T-cell (primary cell): ENCODE results near the gene RPA1. TPM values are rescaled to one million over a fixed set of nuclear protein-coding genes. Genes with fewer than 3 reads are reported as not detected.

ENCODE experiments used
- ATAC-seq, 4 experiments: fragments of 200-7000 bp in 3 of 4; fragments of 150-1000 bp in 1 of 4; cut with Tn5 transposase; replicated peaks in 1 of 4; 1 replicate in 3 of 4; 2 replicates in 1 of 4; pipeline ENCODE4 v1.10.0; 2021; ENCODE audit warnings: moderate library complexity in 3 of 4, mild to moderate bottlenecking in 2 of 4, moderate number of reproducible peaks in 1 of 4
- CTCF ChIA-PET, 2 donors: fragments of 300-600 bp; sonication (Branson Sonifier 250); formaldehyde crosslinking; loops; one replicate each; lab custom pipeline; 2022; ENCODE audit warnings: antibody characterized with exemption in 2 of 2; lab: Charles Lee
- POLR2A ChIA-PET, 2 donors: fragments of 300-600 bp; sonication (Branson Sonifier 250); formaldehyde crosslinking; loops; one replicate each; lab custom pipeline; 2022; ENCODE audit warnings: antibody characterized with exemption in 2 of 2; lab: Charles Lee
- DNase-seq, 35 experiments: peaks; one replicate each; pipeline versions ENCODE4 v3.0.0 to v3.0.0-alpha.2; 2013 to 2023
- H3K27ac ChIP-seq: one replicate; pipeline ENCODE4 v1.5.1; 2013; ENCODE audit warnings: low read length
- H3K27me3 ChIP-seq, 2 experiments: replicated peaks in 1 of 2; 1 replicate in 1 of 2; 2 replicates in 1 of 2; pipeline versions ENCODE4 v1.6.1 to v1.7.0; 2013; ENCODE audit warnings: low read length in 1 of 2, mixed read lengths in 1 of 2; ENCODE audit not compliant: control insufficient read depth in 2 of 2, insufficient read depth in 2 of 2; ENCODE audit errors: extremely low read depth in 1 of 2
- H3K36me3 ChIP-seq, 2 donors: 1 replicate in 1 of 2; 2 replicates in 1 of 2; pipeline versions ENCODE4 v1.6.1 to v1.7.0; 2013; ENCODE audit warnings: low read length in 1 of 2; ENCODE audit not compliant: control insufficient read depth in 2 of 2, insufficient read depth in 1 of 2; ENCODE audit errors: extremely low read depth in 1 of 2
- H3K4me1 ChIP-seq, 2 experiments: 1 replicate in 1 of 2; 2 replicates in 1 of 2; pipeline versions ENCODE4 v1.6.1 to v1.7.0; 2013; ENCODE audit warnings: low read length in 2 of 2, mixed read lengths in 1 of 2; ENCODE audit not compliant: insufficient read depth in 2 of 2, control insufficient read depth in 1 of 2; ENCODE audit errors: extremely low read depth in 1 of 2
- H3K4me3 ChIP-seq, 2 donors: 1 replicate in 1 of 2; 2 replicates in 1 of 2; pipeline versions ENCODE4 v1.5.1 to v1.7.0; 2013; ENCODE audit warnings: mild to moderate bottlenecking in 2 of 2, low read length in 1 of 2, moderate library complexity in 1 of 2; ENCODE audit not compliant: control insufficient read depth in 1 of 2; ENCODE audit errors: extremely low read depth in 1 of 2
- H3K9me3 ChIP-seq: 2 replicates; pipeline ENCODE4 v1.7.0; 2013
- H3K27ac Mint-ChIP-seq, 2 donors: one replicate each; pipeline ENCODE4 v1.8.0; 2020 to 2021; ENCODE audit warnings: mild to moderate bottlenecking in 2 of 2, mixed read lengths in 2 of 2
- H3K27me3 Mint-ChIP-seq, 2 donors: one replicate each; pipeline ENCODE4 v1.8.0; 2021 to 2022; ENCODE audit warnings: mixed read lengths in 2 of 2
- H3K36me3 Mint-ChIP-seq: one replicate; pipeline ENCODE4 v1.8.0; 2021; ENCODE audit warnings: mixed read lengths
- H3K4me1 Mint-ChIP-seq, 3 donors: one replicate each; pipeline ENCODE4 v1.8.0; 2020 to 2022; ENCODE audit warnings: mixed read lengths in 3 of 3, mild to moderate bottlenecking in 1 of 3
- H3K4me3 Mint-ChIP-seq, 3 donors: one replicate each; pipeline ENCODE4 v1.8.0; 2020 to 2022; ENCODE audit warnings: mild to moderate bottlenecking in 3 of 3, mixed read lengths in 3 of 3, moderate library complexity in 3 of 3
- H3K9me3 Mint-ChIP-seq, 3 donors: one replicate each; pipeline ENCODE4 v1.8.0; 2020 to 2022; ENCODE audit warnings: mixed read lengths in 3 of 3
- WGBS: methylation state at CpG from one replicate; pipeline ENCODE4 v1.1.5; 2013; ENCODE audit warnings: missing lambda C conversion rate; ENCODE audit not compliant: insufficient coverage; 5-methylcytosine and 5-hydroxymethylcytosine counted together
- total RNA-seq, 35 experiments: library from RNA in 6 of 35; stranded (reverse) in 6 of 35; fragments of 120-200 nt in 1 of 35; gene quantifications; one replicate each; pipeline versions ENCODE4 v1.2.1 to v1.2.4 and lab custom pipeline; 2013 to 2026

Gene RPA1
- total RNA-seq, 5 donors from 2014 or later (not counting 1 experiment from before 2014, with no cell fraction given): 78.9 to 124 (median 107) TPM

DNA sequence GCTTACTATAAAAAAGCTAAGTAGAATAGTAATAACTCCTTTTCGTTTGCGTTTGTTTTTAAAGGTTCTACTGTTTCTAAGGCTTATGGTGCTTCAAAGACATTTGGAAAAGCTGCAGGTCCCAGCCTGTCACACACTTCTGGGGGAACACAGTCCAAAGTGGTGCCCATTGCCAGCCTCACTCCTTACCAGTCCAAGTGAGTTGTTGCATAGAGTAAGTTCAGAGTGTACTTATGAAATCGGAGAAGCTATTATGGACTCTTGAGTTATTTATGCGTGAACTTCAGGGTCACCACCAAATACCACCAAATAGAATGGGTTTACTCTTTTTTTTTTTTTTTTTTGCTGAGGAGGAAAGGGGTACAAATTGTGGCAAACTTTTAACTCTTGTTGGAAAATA is 45.8 kb downstream of the RPA1 start:
- DNase-seq: no peak
- H3K9me3 Mint-ChIP-seq: no peaks in the 10 kb centered on the region
- Histone ChIP-seq H3K9me3 (no peaks in the 10 kb centered on the region), H3K4me1 (peaks cover 30 to 31% of the 10 kb centered on the region in 2 experiments), H3K36me3 (peaks cover 2 to 57% of the 10 kb centered on the region in 2 donors), H3K27me3 (no peaks in the 10 kb centered on the region), H3K4me3 (no peak overlapping the region), H3K27ac (no peak overlapping the region)
- no peak for ATAC-seq
- H3K36me3 Mint-ChIP-seq: peaks cover 56% of the 10 kb centered on the region
- ChIA-PET CTCF (interaction anchor here in 1 of 2 donors (1.1 kb wide), 1 partner anchor 8 kb away, joined by 3 read pairs; no protein-coding TSS in a partner anchor), POLR2A (no interaction called here)
- H3K27me3 Mint-ChIP-seq: no peaks in the 10 kb centered on the region
- H3K27ac Mint-ChIP-seq: no peak overlapping the region
- H3K4me1 Mint-ChIP-seq: peaks cover 50 to 59% (median 50%) of the 10 kb centered on the region in 3 donors
- no CpG with 5 or more reads among the region's 4 CpGs for WGBS
- H3K4me3 Mint-ChIP-seq: no peak overlapping the region

DNA sequence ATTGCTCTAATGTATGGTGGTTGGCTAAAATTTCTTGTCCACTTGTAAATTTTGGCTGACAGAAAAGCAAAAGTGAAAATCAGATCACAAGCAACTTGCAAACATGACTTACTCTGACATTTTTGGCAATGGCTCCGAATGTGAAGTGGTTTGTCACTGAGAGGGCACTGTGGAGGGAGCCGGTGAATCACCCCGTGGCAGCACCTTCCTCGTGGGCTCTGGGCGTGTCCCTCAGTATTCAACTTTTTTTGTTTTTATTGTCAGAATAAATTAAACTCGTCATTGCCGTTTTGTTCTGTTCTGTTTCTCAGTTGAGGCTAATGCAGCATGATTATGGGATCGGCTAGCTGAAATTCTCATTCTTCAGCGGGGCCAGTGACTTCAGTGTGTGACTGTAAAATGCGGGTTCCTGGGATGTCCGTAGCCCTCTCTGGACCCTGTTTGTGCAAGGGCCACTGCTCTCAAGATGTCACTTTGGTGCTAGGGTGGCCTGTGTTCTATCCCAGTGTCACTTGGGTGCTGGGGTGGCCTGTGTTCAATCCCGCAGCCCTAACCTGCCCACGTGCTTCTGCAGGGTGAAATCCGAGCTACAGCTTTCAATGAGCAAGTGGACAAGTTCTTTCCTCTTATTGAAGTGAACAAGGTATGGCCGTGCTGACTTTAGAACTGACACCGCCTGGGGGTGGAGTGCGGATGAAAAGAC is 48.8 kb downstream of the RPA1 start:
- Mint-ChIP-seq H3K36me3 (peaks cover 63% of the 10 kb centered on the region), H3K4me3 (no peak overlapping the region), H3K27ac (peak overlapping the region in 1 of 2 donors; percentile 46), H3K27me3 (no peaks in the 10 kb centered on the region), H3K4me1 (peaks cover 20 to 30% (median 21%) of the 10 kb centered on the region in 3 donors), H3K9me3 (no peaks in the 10 kb centered on the region)
- peaks cover 13 to 80% of the 10 kb centered on the region in 2 donors for H3K36me3 ChIP-seq
- H3K9me3 ChIP-seq: no peaks in the 10 kb centered on the region
- CTCF ChIA-PET: no interaction called here
- ATAC-seq: no peak
- H3K27me3 ChIP-seq: no peaks in the 10 kb centered on the region
- DNase-seq: no peak
- H3K27ac ChIP-seq: no peak overlapping the region
- WGBS: 98% methylated on average over 12 of the region's 17 CpGs
- H3K4me1 ChIP-seq: peaks cover 6% of the 10 kb centered on the region in 2 experiments
- POLR2A ChIA-PET: no interaction called here
- no peak overlapping the region for H3K4me3 ChIP-seq

- no peaks in the 10 kb centered on the region for H3K9me3 ChIP-seq
- H3K36me3 Mint-ChIP-seq: peaks cover 70% of the 10 kb centered on the region
- no peak for DNase-seq
- peaks cover 28 to 91% of the 10 kb centered on the region in 2 donors for H3K36me3 ChIP-seq
- no peak for ATAC-seq
- H3K4me1 Mint-ChIP-seq: peaks cover 4 to 12% (median 6%) of the 10 kb centered on the region in 3 donors
- H3K9me3 Mint-ChIP-seq: no peaks in the 10 kb centered on the region
- H3K27ac Mint-ChIP-seq: no peak overlapping the region
- CTCF ChIA-PET: interaction anchor here (0.6 to 1.5 kb wide), 3 partner anchors 18 to 522 kb away, joined by 3 read pairs; no protein-coding TSS in a partner anchor
- POLR2A ChIA-PET: interaction anchor here (0.8 to 1.0 kb wide), 2 partner anchors 9 to 215 kb away, joined by 3 read pairs; no protein-coding TSS in a partner anchor
- no peaks in the 10 kb centered on the region for H3K27me3 ChIP-seq
- no peak overlapping the region for H3K27ac ChIP-seq
- no peaks in the 10 kb centered on the region for H3K27me3 Mint-ChIP-seq
- WGBS: 92% methylated on average over 11 of the region's 12 CpGs
- H3K4me3 Mint-ChIP-seq: no peak overlapping the region
- H3K4me3 ChIP-seq: no peak overlapping the region
- H3K4me1 ChIP-seq: no peaks in the 10 kb centered on the region
Measured at GRCh38 chr17:1880851-1881630, 51.2 kb downstream of the RPA1 start.

DNA sequence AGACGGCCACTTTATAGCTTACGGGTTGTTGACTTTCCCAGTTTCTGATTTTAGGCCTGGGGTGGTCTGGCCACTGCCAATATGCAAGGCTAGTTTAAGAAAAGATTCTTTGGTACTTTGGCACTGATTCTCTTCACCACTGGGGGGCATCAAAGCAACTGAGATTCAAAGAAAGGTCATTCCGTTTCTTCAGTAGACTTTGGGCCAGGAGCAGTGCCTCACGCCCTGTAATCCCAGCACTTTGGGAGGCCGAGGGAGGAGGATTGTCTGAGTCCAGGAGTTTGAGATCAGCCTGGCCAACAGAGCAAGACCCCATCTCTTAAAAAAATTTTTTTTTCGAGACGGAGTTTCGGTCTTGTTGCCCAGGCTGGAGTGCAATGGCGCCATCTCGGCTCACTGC is 53.0 kb downstream of the RPA1 start:
- Mint-ChIP-seq H3K4me3 (no peak overlapping the region), H3K27ac (no peak overlapping the region), H3K4me1 (peaks cover 0 to 6% (median 4%) of the 10 kb centered on the region in 3 donors), H3K9me3 (no peaks in the 10 kb centered on the region), H3K36me3 (peaks cover 61% of the 10 kb centered on the region), H3K27me3 (no peaks in the 10 kb centered on the region)
- Histone ChIP-seq H3K4me3 (no peak overlapping the region), H3K9me3 (no peaks in the 10 kb centered on the region), H3K36me3 (peaks cover 32 to 87% of the 10 kb centered on the region in 2 donors), H3K27ac (no peak overlapping the region), H3K4me1 (no peaks in the 10 kb centered on the region), H3K27me3 (no peaks in the 10 kb centered on the region)
- ATAC-seq (peak in 1 of 4 experiments; percentile 46), DNase-seq (peak in 11 of 35 experiments; percentile 1 to 57 (median 17))
- WGBS: 90% methylated on average over 7 of the region's 10 CpGs
- ChIA-PET POLR2A (no interaction called here), CTCF (no interaction called here)

DNA sequence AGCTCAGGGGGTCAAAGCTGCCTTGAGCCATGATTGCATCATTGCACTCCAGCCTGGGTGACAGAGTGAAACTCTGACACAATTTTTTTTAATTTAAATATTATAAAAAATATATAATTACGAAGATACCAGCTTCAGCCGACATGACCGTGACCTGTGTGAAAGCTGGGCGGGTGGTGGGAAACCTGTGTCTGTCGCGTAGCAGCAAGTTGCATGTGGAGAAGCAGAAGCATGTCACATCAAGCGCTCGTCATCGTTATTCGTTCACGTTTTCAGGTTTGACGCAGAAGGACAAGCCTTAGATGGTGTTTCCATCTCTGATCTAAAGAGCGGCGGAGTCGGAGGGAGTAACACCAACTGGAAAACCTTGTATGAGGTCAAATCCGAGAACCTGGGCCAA is 53.7 kb downstream of the RPA1 start:
- H3K36me3 ChIP-seq: peaks cover 34 to 88% of the 10 kb centered on the region in 2 donors
- CTCF ChIA-PET: no interaction called here
- H3K4me3 ChIP-seq: no peak overlapping the region
- no peaks in the 10 kb centered on the region for H3K27me3 Mint-ChIP-seq
- H3K27ac ChIP-seq: no peak overlapping the region
- no peak overlapping the region for H3K27ac Mint-ChIP-seq
- peaks cover 0 to 1% (median 1%) of the 10 kb centered on the region in 3 donors for H3K4me1 Mint-ChIP-seq
- no peak for ATAC-seq
- H3K4me3 Mint-ChIP-seq: no peak overlapping the region
- H3K9me3 ChIP-seq: no peaks in the 10 kb centered on the region
- H3K36me3 Mint-ChIP-seq: peaks cover 65% of the 10 kb centered on the region
- 93% methylated on average over 11 of the region's 16 CpGs for WGBS
- H3K27me3 ChIP-seq: no peaks in the 10 kb centered on the region
- H3K4me1 ChIP-seq: no peaks in the 10 kb centered on the region
- no peaks in the 10 kb centered on the region for H3K9me3 Mint-ChIP-seq
- DNase-seq: no peak
- POLR2A ChIA-PET: no interaction called here

DNA sequence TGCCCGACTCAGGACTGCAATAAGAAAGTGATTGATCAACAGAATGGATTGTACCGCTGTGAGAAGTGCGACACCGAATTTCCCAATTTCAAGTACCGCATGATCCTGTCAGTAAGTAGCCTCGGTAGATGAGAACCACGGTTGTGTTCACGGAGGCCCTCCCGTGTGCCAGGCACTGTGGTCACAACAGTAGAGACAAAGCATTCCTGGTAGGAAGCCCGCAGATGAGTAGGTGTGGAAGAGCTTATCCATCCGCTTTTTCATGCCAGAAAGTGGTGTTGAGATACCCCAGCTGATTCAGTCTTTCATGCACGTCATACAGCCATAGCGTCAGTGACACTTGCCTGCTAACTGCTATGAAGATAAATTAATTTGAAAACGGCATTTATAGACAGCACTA is 58.9 kb downstream of the RPA1 start:
- peaks cover 56% of the 10 kb centered on the region for H3K36me3 Mint-ChIP-seq
- H3K4me3 Mint-ChIP-seq: no peak overlapping the region
- ATAC-seq: no peak
- no peak overlapping the region for H3K27ac Mint-ChIP-seq
- 98% methylated on average over 10 of the region's 14 CpGs for WGBS
- H3K27ac ChIP-seq: no peak overlapping the region
- no peak overlapping the region for H3K4me3 ChIP-seq
- H3K27me3 ChIP-seq: no peaks in the 10 kb centered on the region
- H3K9me3 ChIP-seq: no peaks in the 10 kb centered on the region
- no peaks in the 10 kb centered on the region for H3K9me3 Mint-ChIP-seq
- DNase-seq: no peak
- ChIA-PET POLR2A (no interaction called here), CTCF (interaction anchor here in 1 of 2 donors (0.7 kb wide), 1 partner anchor 153 kb away, joined by 3 read pairs; no protein-coding TSS in a partner anchor)
- H3K27me3 Mint-ChIP-seq: no peaks in the 10 kb centered on the region
- peaks cover 0 to 7% (median 6%) of the 10 kb centered on the region in 3 donors for H3K4me1 Mint-ChIP-seq
- H3K36me3 ChIP-seq: peaks cover 26 to 83% of the 10 kb centered on the region in 2 donors
- peaks cover 0 to 11% of the 10 kb centered on the region in 2 experiments for H3K4me1 ChIP-seq
